Measurements from ENCODE around the gene DCANP1. TPM values are rescaled to one million over a fixed set of nuclear protein-coding genes. Genes with fewer than 3 reads are reported as not detected.

Gene DCANP1
- total and polyA plus RNA-seq, 9 donors = 0.08 TPM; not detected in 8

DNA sequence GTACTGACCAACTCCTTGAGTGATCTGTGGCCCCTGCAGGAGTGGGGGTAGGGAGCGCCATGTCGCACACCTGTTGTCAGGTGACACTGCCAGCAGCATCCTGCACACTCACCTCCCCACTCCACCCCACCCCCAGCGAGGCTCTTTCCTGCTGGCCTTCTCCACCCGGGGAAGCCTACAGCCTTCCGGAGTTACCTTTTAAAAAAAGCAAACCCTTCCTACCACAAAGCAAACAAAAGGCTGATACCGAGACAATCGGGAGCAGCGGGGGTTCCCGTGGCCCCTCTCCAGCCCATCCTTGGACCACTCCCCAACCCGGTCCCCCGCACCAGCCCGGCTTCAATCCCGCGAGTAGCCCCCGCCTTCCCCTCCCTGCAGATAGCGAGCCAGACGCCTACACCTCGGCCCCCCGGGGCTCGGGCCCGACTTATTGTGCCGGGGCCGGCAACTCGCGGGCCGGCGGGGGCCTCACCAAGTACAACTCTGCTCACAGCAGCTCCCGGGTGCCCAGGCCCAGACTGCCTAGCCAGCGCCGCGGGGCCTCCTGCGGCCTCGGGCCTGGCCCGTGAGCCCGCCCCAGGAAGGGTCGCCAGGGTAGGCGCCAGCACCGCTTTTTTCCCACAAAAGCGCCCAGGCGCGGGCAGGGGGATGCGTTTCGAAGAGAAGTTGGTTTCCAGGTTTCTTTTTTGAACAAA lies 48.8 kb downstream of the DCANP1 start:
- H3K4me3 ChIP-seq = peak overlapping the region; percentile 71
- H3K27me3 ChIP-seq = no peaks in the 10 kb centered on the region
- no peaks in the 10 kb centered on the region for H3K9me3 ChIP-seq
- peak in 4 of 5 donors; percentile 27 to 58 (median 48) for DNase-seq
- TF ChIP-seq, protein P1, sequence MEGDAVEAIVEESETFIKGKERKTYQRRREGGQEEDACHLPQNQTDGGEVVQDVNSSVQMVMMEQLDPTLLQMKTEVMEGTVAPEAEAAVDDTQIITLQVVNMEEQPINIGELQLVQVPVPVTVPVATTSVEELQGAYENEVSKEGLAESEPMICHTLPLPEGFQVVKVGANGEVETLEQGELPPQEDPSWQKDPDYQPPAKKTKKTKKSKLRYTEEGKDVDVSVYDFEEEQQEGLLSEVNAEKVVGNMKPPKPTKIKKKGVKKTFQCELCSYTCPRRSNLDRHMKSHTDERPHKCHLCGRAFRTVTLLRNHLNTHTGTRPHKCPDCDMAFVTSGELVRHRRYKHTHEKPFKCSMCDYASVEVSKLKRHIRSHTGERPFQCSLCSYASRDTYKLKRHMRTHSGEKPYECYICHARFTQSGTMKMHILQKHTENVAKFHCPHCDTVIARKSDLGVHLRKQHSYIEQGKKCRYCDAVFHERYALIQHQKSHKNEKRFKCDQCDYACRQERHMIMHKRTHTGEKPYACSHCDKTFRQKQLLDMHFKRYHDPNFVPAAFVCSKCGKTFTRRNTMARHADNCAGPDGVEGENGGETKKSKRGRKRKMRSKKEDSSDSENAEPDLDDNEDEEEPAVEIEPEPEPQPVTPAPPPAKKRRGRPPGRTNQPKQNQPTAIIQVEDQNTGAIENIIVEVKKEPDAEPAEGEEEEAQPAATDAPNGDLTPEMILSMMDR (IDR thresholded peaks at IDR 0.05) = no peak
- TF ChIP-seq EP300 (IDR thresholded peaks at IDR 0.05) (no peak), POLR2A (IDR thresholded peaks at IDR 0.05) (no peak)
- peaks cover 12% of the 10 kb centered on the region for H3K4me1 ChIP-seq (ENCODE audit: insufficient read depth)
- WGBS, 3 donors = 0 to 1% (median 1%) methylated on average over 40 to 43 of the region's 43 CpGs
- no peaks in the 10 kb centered on the region for H3K36me3 ChIP-seq
- peak overlapping the region in 1 of 2 donors; percentile 63 for H3K27ac ChIP-seq
- intact Hi-C loops (cut with DNase I) = no loop called here

DNA sequence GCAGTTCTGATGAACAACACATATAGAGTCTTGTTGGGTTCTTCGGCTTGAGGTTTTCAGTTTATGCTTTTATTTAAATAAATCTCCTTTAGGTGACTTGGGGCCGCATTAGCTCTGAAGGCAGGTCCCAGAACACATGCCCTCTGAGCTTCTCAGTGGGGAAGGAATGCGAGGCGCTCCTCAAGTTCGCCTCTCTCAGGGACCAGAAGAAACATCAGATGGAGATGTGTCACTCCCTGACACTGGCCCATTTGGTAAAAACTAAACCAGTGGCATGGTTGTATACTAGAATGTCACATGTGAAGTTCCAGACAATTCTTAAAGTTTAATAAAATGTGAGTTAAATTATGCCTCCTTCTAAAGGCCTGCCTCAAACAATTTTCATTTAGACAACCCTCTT lies 50.1 kb downstream of the DCANP1 start:
- WGBS, 3 donors = 94 to 97% (median 96%) methylated on average over 5 of the region's 5 CpGs
- intact Hi-C loops (cut with DNase I) = no loop called here
- H3K27ac ChIP-seq = no peak overlapping the region

DNA sequence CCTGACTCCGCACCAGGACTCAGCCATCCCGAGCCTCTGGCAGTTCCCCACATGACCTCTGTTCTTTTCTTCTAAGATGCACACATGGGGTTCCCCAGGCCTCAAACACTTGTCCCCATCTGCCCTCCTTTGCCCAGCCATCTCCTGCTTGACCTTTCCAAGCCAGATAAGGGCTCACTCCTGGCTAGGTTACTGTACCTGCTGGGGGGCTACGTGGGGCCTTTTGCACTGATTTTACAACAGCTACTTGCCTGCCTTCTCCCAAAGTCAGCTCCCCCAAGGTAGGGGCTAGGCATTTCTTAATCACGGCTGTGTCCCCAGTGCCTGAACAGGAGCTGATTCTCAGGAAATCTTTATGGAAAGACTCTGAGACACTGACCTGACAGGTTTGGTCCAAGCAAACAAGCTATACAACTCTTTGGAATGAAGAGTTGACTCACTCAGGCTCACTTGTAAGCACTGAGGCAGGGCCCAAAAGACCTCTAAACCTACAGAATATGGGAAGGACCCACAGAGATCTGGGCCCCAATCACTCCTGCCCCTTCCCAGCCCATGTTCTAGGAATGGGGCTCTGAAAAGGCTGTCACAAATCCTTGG lies 50.6 kb downstream of the DCANP1 start:
- no peak for DNase-seq
- intact Hi-C loops (cut with DNase I) = no loop called here
- H3K9me3 ChIP-seq = no peaks in the 10 kb centered on the region
- H3K4me1 ChIP-seq (ENCODE audit: insufficient read depth) = peaks cover 12% of the 10 kb centered on the region
- 68 to 80% (median 68%) methylated on average over 4 of the region's 4 CpGs for WGBS, 3 donors
- no peaks in the 10 kb centered on the region for H3K27me3 ChIP-seq
- no peak overlapping the region for H3K27ac ChIP-seq
- H3K36me3 ChIP-seq = no peaks in the 10 kb centered on the region
- H3K4me3 ChIP-seq = no peak overlapping the region
- TF ChIP-seq POLR2A (IDR thresholded peaks at IDR 0.05) (no peak), EP300 (IDR thresholded peaks at IDR 0.05) (no peak)
- TF ChIP-seq, protein P1 (IDR thresholded peaks at IDR 0.05) = no peak

More for the DNA sequence above, 50.1 kb downstream of the DCANP1 start:
- H3K9me3 ChIP-seq = no peaks in the 10 kb centered on the region
- DNase-seq = no peak
- no peaks in the 10 kb centered on the region for H3K36me3 ChIP-seq
- H3K4me1 ChIP-seq (ENCODE audit: insufficient read depth) = peaks cover 12% of the 10 kb centered on the region
- H3K27me3 ChIP-seq = no peaks in the 10 kb centered on the region
- TF ChIP-seq POLR2A (IDR thresholded peaks at IDR 0.05) (no peak), EP300 (IDR thresholded peaks at IDR 0.05) (no peak)
- TF ChIP-seq, protein P1 (IDR thresholded peaks at IDR 0.05) = no peak
- no peak overlapping the region for H3K4me3 ChIP-seq

DNA sequence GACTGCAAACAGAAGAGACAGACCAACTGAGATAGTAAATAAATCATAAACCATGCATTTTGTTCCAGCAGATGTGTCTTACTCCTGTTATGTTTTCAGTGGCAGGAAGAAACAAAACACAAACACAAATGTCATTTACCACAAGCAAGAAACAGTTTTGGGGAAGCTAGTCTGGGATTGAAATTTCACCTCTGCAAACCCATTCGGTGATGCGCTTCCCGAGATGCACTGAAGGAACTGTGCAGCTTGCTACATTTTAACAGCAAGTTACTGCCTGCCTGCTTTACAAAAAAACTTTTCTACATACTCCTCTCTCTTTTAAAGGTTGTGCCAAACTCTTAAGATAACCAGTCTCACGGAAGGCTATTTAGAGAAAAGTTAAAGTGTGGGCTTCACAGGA lies 51.3 kb downstream of the DCANP1 start:
- WGBS, 3 donors = 45 to 54% (median 48%) methylated on average over 4 of the region's 4 CpGs
- no peak for TF ChIP-seq POLR2A (IDR thresholded peaks at IDR 0.05)
- TF ChIP-seq, protein P1 (IDR thresholded peaks at IDR 0.05) = no peak
- TF ChIP-seq EP300 (IDR thresholded peaks at IDR 0.05) = no peak
- intact Hi-C loops (cut with DNase I) = no loop called here
- peaks cover 12% of the 10 kb centered on the region for H3K4me1 ChIP-seq (ENCODE audit: insufficient read depth)
- no peak overlapping the region for H3K27ac ChIP-seq
- H3K27me3 ChIP-seq = no peaks in the 10 kb centered on the region
- no peaks in the 10 kb centered on the region for H3K9me3 ChIP-seq
- no peaks in the 10 kb centered on the region for H3K36me3 ChIP-seq
- no peak for DNase-seq
- no peak overlapping the region for H3K4me3 ChIP-seq

Data from ovary (tissue), 9 donors.